ENCODE results near the gene RAB3GAP2.
A peak's percentile ranks its signal among the peaks of the same experiment; 100 is the strongest.
"Not testable (repeated sequence)": the region's sequence is repeated elsewhere in the genome, so short reads cannot be mapped to it uniquely, and the experiment has no call there.

The RAB3GAP2 gene

GRCh38 chr1:220198186-220199005 lies 73.9 kb downstream of the RAB3GAP2 start:
- no peak for DNase-seq (ENCODE audit: low spot score)

DNA sequence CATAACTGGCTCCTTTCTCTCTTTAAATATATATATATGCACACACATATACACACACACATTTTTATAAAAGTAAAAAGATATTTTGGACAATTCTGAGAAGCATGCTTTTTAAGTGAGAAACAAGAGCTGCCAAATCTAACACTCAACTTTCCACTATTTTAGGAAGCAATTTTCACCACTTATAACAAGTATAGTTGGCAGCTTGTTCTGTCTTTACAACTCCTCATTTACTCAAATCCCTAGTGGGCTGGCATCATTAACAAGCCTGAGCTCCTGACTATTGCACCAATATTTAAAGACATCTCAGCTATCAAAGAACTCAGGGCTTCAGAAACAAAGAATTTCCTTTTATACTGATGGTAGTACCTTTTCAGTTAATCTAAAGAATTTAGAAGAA lies 76.6 kb downstream of the RAB3GAP2 start:
- DNase-seq (ENCODE audit: low spot score): no peak

GRCh38 chr1:220189750-220190347 lies 82.4 kb downstream of the RAB3GAP2 start:
- peak; percentile 19 for DNase-seq (ENCODE audit: low spot score)

DNA sequence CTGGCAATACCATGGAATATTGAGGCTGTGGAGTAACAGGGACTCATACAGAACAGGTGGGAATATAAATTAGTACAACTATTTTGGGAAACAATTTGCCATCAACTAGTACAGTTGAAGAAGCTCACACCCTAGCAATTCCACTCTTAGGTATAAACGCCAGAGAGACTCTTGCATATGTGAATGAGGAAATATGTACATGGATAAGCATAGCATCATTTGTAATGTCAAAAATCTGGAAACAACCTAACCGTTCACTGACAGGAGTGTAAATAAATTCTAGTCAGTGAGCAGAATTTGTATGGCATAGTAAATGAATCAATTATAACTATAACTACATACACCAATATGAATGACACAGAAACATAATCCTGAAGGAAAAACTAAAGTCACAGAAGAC lies 83.7 kb downstream of the RAB3GAP2 start:
- no peak for DNase-seq (ENCODE audit: low spot score)

GRCh38 chr1:220186752-220187151 lies 85.5 kb downstream of the RAB3GAP2 start:
- no peak for DNase-seq (ENCODE audit: low spot score)

DNA sequence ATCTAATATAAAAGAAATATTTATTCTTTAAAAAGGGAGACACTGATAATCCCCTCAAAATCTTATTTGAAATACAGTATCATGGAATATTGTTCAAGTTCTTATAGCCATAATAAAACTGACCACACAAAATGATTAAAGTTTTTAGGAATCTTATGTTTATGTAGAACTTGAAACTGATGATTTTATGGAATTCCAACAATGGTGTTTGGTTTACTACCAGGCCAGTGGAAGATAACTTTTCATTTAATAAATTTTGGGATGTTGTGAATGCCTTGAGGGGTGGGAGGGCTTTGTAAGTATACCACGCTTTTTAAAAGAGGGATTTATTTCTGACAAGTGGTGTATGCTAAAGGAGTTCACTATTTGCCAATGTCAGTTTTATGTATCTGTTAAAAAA lies 87.7 kb downstream of the RAB3GAP2 start:
- DNase-seq (ENCODE audit: low spot score): no peak

GRCh38 chr1:220182656-220183055 lies 89.6 kb downstream of the RAB3GAP2 start:
- DNase-seq (ENCODE audit: low spot score): no peak

GRCh38 chr1:220182111-220182510 lies 90.1 kb downstream of the RAB3GAP2 start:
- no peak for DNase-seq (ENCODE audit: low spot score)

DNA sequence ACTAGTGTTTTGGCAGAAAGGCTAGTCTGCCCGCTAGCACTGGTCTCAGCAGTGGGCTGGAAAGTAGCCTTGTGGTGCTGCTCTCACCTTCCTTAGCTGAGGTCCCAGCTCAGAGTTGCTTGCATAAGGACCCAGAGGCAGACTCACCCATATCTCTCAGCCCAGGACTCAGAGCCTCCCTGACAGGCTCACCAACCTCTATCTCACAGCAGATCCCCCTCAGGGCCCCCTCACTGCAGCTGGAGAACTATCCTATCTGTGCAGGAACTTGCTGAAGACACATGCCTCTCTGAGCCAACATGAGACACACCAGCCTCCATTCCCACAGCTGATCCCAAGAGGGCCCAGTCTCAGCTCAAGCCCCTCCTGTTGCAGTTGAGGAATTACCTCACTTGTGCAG lies 95.7 kb downstream of the RAB3GAP2 start:
- DNase-seq (ENCODE audit: low spot score): no peak

GRCh38 chr1:220170836-220171526 lies 101.3 kb downstream of the RAB3GAP2 start:
- no peak for DNase-seq (ENCODE audit: low spot score)

GRCh38 chr1:220169887-220170286 lies 102.4 kb downstream of the RAB3GAP2 start:
- DNase-seq (ENCODE audit: low spot score): not testable (repeated sequence)

GRCh38 chr1:220166853-220167252 lies 105.4 kb downstream of the RAB3GAP2 start:
- no peak for DNase-seq (ENCODE audit: low spot score)

- DNase-seq (ENCODE audit: low spot score): no peak
Measured at GRCh38 chr1:220164517-220164916, 107.7 kb downstream of the RAB3GAP2 start.

DNA sequence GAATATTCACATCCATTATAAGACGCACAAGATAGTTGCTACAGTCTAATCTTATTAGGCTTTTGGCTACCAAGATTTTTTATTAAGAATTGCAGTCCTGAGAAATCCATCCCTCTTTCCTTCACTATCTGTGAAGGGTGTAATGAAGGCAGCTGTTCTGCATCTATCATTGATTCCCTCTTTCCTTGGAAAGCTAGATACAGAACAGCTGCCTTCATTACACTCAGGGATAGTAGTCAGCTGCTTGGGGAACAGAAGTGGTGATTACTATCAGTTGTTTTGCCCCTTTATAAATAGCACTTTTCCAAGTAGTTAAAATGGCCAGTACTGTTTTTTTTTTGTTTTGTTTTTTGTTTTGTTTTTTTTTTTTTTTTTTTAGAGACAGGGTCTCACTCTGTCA lies 108.1 kb downstream of the RAB3GAP2 start:
- no peak for DNase-seq (ENCODE audit: low spot score)

GRCh38 chr1:220160027-220160426 lies 112.2 kb downstream of the RAB3GAP2 start:
- DNase-seq (ENCODE audit: low spot score): no peak

DNA sequence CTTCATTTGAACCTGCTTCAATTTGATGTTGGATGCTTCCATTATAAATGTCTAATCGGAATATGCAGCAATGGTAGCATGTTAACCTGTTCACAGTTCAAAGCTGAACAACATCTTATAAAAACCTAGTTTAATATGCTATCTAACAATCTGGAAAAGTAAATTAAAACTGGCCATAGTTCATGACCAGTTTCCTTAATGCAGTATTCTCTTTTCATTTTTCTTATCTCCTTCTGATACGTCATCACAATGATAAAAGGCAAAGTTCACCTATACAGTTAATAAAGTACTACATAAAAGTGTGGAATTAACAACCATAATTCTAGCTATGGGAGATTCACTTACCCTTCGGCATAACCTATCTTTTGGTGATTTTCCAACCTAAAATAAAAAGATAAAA lies 113.2 kb downstream of the RAB3GAP2 start:
- DNase-seq (ENCODE audit: low spot score): no peak

GRCh38 chr1:220158530-220158929 lies 113.7 kb downstream of the RAB3GAP2 start:
- DNase-seq (ENCODE audit: low spot score): not testable (repeated sequence)

- no peak for DNase-seq (ENCODE audit: low spot score)
Measured at GRCh38 chr1:220157738-220158137, 114.5 kb downstream of the RAB3GAP2 start.

DNA sequence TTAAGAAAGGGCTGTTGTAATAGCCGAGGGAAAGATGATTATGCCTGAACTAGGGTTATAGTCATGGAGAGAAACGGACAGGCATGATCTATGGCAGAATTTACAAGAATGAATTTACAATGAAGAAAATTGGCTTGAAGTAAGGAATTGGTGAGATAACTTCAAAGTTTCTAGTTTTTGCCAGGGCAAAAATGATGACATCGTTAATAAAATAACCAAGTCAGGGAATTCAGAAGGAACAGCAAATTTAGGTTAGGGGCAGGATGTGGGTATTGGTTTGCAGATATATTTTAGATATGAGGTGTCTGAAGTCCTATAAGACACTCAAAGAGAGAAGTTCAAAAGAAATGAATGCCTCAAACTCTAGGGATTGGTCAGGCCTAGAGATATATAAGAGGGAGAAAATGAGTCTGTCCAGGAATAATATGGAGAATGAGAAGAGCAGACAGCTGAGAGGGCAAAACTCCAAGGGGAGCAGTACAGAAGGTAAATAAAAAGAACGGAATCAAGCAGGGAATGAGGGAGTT lies 115.6 kb downstream of the RAB3GAP2 start:
- DNase-seq (ENCODE audit: low spot score): no peak

DNA sequence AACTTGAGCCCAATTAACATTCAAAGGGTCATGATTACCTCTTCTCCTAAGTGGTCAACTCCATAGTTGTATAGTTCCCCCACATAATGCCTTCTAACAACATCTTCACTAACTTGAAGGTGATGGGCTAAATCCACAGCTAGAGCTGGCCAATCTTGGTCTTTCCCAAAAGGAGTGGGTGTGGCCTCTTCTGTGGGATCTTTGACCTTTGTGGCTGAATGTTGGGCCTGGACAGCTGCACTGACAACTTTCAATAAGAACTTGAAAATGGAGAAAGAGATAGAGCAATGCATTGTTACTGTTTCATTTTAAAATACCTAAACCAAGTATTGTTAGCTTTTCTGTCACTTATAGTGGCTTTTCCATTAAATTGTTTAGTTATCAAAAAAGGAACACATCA lies 119.1 kb downstream of the RAB3GAP2 start:
- no peak for DNase-seq (ENCODE audit: low spot score)

GRCh38 chr1:220151454-220151853 lies 120.8 kb downstream of the RAB3GAP2 start:
- no peak for DNase-seq (ENCODE audit: low spot score)

- no peak for DNase-seq (ENCODE audit: low spot score)
Measured at GRCh38 chr1:220149742-220150141, 122.5 kb downstream of the RAB3GAP2 start.

DNA sequence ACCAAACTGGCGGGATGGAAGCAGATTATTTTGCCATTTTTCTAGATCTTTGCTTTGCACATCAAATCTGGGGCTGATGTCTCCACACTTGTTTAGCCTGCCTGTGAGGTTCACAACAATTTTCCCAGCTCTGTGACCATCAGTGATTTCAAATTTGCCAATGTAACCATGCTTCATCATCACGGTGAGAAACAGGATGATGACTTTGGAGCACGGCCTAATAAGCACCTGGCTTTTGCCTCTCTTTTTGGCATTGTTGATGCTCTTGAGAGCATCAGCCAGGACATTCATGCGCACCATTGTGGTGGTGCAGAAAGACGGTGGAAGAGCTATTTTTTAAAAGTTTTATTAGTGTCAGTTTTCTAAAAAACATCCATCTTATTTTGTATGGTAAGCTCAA lies 128.2 kb downstream of the RAB3GAP2 start:
- DNase-seq (ENCODE audit: low spot score): no peak

Measured in HuH-7 (cell line).